HepG2 (cell line): ENCODE results near the gene CDCA5.

Experiments used
- KDM1A ChIP-seq: IDR thresholded peaks from 2 replicates; pipeline ENCODE4 v1.6.1; 2016; ENCODE audit warnings: missing compliant biosample characterization
- RAD21 ChIP-seq: fragments of 450-650 bp; formaldehyde crosslinking; IDR thresholded peaks from 2 replicates; pipeline ENCODE4 v1.5.0; 2020; ENCODE audit warnings: mild to moderate bottlenecking
- SIN3A ChIP-seq: IDR thresholded peaks from 2 replicates; pipeline ENCODE4 v1.6.1; 2011; ENCODE audit warnings: low read depth, mild to moderate bottlenecking, control low read depth, low read length, borderline replicate concordance
- TF ChIP-seq, protein P1 (sequence below): sonication (generic); formaldehyde crosslinking; IDR thresholded peaks from 2 replicates; pipeline ENCODE4 v1.4.0; 2020; ENCODE audit warnings: mild to moderate bottlenecking, missing genetic modification reagents, borderline replicate concordance

DNA sequence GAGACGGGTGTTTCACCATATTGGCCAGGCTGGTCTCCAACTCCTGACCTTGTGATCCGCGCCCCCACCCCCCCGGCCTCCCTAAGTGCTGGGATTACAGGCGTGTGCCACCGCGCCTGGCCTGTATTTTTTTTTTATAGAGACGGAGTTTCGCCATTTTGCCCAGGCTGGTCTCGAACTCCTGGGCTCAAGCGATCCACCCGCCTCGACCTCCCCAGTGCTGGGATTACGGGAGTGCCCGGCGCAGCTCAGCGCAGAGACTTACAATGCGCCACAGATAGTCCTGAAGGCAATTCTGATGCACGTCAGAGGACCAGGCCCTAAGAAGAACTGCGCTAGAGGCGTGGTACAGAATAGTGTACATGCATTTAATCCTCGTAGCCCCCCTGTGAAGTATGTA is 11.6 kb upstream of the CDCA5 start:
- TF ChIP-seq RAD21 (CRISPR knock-in tag) (no peak), KDM1A (CRISPR knock-in tag) (no peak), SIN3A (no peak)
- TF ChIP-seq, protein P1, sequence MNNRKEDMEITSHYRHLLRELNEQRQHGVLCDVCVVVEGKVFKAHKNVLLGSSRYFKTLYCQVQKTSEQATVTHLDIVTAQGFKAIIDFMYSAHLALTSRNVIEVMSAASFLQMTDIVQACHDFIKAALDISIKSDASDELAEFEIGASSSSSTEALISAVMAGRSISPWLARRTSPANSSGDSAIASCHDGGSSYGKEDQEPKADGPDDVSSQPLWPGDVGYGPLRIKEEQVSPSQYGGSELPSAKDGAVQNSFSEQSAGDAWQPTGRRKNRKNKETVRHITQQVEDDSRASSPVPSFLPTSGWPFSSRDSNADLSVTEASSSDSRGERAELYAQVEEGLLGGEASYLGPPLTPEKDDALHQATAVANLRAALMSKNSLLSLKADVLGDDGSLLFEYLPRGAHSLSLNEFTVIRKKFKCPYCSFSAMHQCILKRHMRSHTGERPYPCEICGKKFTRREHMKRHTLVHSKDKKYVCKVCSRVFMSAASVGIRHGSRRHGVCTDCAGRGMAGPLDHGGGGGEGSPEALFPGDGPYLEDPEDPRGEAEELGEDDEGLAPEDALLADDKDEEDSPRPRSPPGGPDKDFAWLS = no peak
